GM08714 (cell line): Measurements from ENCODE around the gene AIF1.

Experiments used
- H3K4me3 ChIP-seq: fragments of 200-500 bp; sonication (Bioruptor generic); 2 replicates; pipeline ENCODE4 v1.5.1; 2014; ENCODE audit warnings: mild to moderate bottlenecking, low read length, inconsistent platforms
- ZNF274 ChIP-seq: IDR thresholded peaks from 2 replicates; pipeline ENCODE4 v1.6.1; 2012; ENCODE audit warnings: mild to moderate bottlenecking, low read depth, low read length

AIF1 gene

GRCh38 chr6:31576897-31577578, 38.0 kb upstream of the AIF1 start:
- peak overlapping the region; percentile 84 for H3K4me3 ChIP-seq

GRCh38 chr6:31577579-31577966, 37.5 kb upstream of the AIF1 start:
- TF ChIP-seq ZNF274: no peak
- H3K4me3 ChIP-seq: peak overlapping the region; percentile 84; the same call in 1 of the 2 replicates

More at GRCh38 chr6:31576897-31577578, 38.0 kb upstream of the AIF1 start:
- TF ChIP-seq ZNF274: no peak

GRCh38 chr6:31578184-31579118, 36.6 kb upstream of the AIF1 start:
- no peak overlapping the region; the same call in 1 of the 2 replicates for H3K4me3 ChIP-seq
- no peak for TF ChIP-seq ZNF274

GRCh38 chr6:31579119-31579505, 35.9 kb upstream of the AIF1 start:
- no peak overlapping the region for H3K4me3 ChIP-seq
- no peak for TF ChIP-seq ZNF274

- TF ChIP-seq ZNF274: no peak
- no peak overlapping the region; the same call in 1 of the 2 replicates for H3K4me3 ChIP-seq
These were observed 35.2 kb upstream of the AIF1 start for GRCh38 chr6:31579546-31580437.

- peak overlapping the region; percentile 71; the same call in 1 of the 2 replicates for H3K4me3 ChIP-seq
- no peak for TF ChIP-seq ZNF274
These were observed 34.6 kb upstream of the AIF1 start for GRCh38 chr6:31580438-31580740.

- no peak for TF ChIP-seq ZNF274
- peak overlapping the region; percentile 71 for H3K4me3 ChIP-seq
These were observed 34.1 kb upstream of the AIF1 start for GRCh38 chr6:31580807-31581433.

GRCh38 chr6:31581434-31582229, 33.4 kb upstream of the AIF1 start:
- no peak for TF ChIP-seq ZNF274
- H3K4me3 ChIP-seq: peak overlapping the region; percentile 71

- peak within 1 kb of the TSS; percentile 71 for H3K4me3 ChIP-seq
- no peak for TF ChIP-seq ZNF274
These were observed 32.8 kb upstream of the AIF1 start, which contains the start of gene LTB for GRCh38 chr6:31582230-31582643. LTB (minus strand) TSS chr6:31582424; CDS start chr6:31582417, 7 bp downstream.

- no peak overlapping the region for H3K4me3 ChIP-seq
- no peak for TF ChIP-seq ZNF274
These were observed 29.5 kb upstream of the AIF1 start for GRCh38 chr6:31585491-31585890.

GRCh38 chr6:31586008-31586407, 29.0 kb upstream of the AIF1 start, which contains the start of gene LST1:
LST1 (plus strand) TSS chr6:31586277; CDS start chr6:31587300, 1,023 bp downstream.
- TF ChIP-seq ZNF274: no peak

GRCh38 chr6:31586599-31587281, 28.3 kb upstream of the AIF1 start:
- no peak for TF ChIP-seq ZNF274
- H3K4me3 ChIP-seq: peak overlapping the region; percentile 21; the same call in 1 of the 2 replicates

More at GRCh38 chr6:31586008-31586407, 29.0 kb upstream of the AIF1 start, which contains the start of gene LST1:
- H3K4me3 ChIP-seq: peak within 1 kb of the TSS; percentile 21; the same call in 1 of the 2 replicates
